ENCODE measurements around the gene ZNF107.

Gene ZNF107

DNA sequence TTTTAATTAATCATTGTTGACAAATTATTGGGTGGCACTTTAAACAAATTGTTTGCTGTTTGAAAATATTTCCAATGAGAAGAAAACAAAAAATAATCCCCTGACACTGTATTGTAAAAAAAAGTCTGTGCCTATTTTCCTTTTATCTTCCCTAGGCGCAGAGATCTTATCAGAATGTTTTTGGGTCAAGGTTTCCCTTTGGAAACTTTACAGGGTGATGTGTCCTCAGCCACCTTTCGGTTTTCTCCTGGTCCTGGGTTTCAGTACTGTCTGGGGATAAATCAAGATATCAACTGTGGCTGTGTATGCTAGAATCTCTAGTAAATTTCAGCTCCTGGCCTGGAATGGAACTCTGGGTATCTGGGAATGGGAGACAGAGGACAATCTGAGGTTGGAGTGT is 1.4 kb downstream of the ZNF107 start:
- peak overlapping the region; percentile 93 for H3K4me3 ChIP-seq (ENCODE audit: low read length)
- H3K36me3 ChIP-seq (ENCODE audit: control insufficient read depth, low read length) = peaks cover 56% of the 10 kb centered on the region
- H4K20me1 ChIP-seq (ENCODE audit: control insufficient read depth, insufficient read depth, low read depth, low read length) = 0 out of 2 replicates have a peak, but pooled peaks cover 3% of the 10 kb centered on the region
- peaks cover 69% of the 10 kb centered on the region for H3K79me2 ChIP-seq (ENCODE audit: control insufficient read depth, low read length)
- no peak for TF ChIP-seq EZH2phosphoT487 (IDR thresholded peaks at IDR 0.05; ENCODE audit: borderline replicate concordance, low read length)
- TF ChIP-seq, protein P1, sequence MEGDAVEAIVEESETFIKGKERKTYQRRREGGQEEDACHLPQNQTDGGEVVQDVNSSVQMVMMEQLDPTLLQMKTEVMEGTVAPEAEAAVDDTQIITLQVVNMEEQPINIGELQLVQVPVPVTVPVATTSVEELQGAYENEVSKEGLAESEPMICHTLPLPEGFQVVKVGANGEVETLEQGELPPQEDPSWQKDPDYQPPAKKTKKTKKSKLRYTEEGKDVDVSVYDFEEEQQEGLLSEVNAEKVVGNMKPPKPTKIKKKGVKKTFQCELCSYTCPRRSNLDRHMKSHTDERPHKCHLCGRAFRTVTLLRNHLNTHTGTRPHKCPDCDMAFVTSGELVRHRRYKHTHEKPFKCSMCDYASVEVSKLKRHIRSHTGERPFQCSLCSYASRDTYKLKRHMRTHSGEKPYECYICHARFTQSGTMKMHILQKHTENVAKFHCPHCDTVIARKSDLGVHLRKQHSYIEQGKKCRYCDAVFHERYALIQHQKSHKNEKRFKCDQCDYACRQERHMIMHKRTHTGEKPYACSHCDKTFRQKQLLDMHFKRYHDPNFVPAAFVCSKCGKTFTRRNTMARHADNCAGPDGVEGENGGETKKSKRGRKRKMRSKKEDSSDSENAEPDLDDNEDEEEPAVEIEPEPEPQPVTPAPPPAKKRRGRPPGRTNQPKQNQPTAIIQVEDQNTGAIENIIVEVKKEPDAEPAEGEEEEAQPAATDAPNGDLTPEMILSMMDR (IDR thresholded peaks at IDR 0.05; ENCODE audit: low read depth, low read length, poor library complexity, severe bottlenecking) = no peak
- H3K27ac ChIP-seq (ENCODE audit: low read depth, low read length) = no peak overlapping the region
- peaks cover 30% of the 10 kb centered on the region for H3K4me1 ChIP-seq (ENCODE audit: control insufficient read depth, low read length)
- H3F3A ChIP-seq (ENCODE audit: control insufficient read depth, insufficient read depth) = no peaks in the 10 kb centered on the region
- no peaks in the 10 kb centered on the region for H3K9me2 ChIP-seq (replicated peaks; ENCODE audit: control insufficient read depth, low read length)
- H3K9me3 ChIP-seq (ENCODE audit: control insufficient read depth, insufficient read depth, low read length) = peaks cover 16% of the 10 kb centered on the region; the same call in 1 of the 2 replicates
- H3K4me2 ChIP-seq (ENCODE audit: low read length) = peak overlapping the region; percentile 89
- H3K27me3 ChIP-seq (ENCODE audit: control insufficient read depth, low read length) = no peaks in the 10 kb centered on the region

DNA sequence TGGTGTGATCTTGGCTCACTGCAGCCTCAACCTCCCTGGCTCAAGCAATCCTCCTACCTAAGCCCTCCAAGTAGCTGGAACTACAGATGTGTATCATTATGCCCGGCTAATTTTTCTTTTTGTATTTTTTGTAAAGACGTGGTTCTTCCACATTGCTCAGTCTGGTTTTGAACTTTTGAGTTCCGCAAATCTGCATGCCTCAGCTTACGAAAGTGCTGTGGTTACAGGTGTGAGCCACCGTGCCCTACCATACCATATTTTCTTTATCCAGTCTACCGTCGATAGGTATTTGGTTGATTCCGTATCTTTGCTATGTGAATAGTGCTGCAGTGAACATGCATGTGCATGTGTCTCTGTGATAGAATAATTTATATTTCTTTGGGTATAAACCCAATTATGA is 6.5 kb downstream of the ZNF107 start:
- Histone ChIP-seq H3K4me3 (ENCODE audit: low read length) (no peak overlapping the region), H3K4me2 (ENCODE audit: low read length) (no peak overlapping the region), H3K27me3 (ENCODE audit: control insufficient read depth, low read length) (no peaks in the 10 kb centered on the region), H3K4me1 (ENCODE audit: control insufficient read depth, low read length) (peaks cover 19% of the 10 kb centered on the region), H3K9me3 (ENCODE audit: control insufficient read depth, insufficient read depth, low read length) (peaks cover 45% of the 10 kb centered on the region; the same call in 1 of the 2 replicates), H3K36me3 (ENCODE audit: control insufficient read depth, low read length) (peaks cover 85% of the 10 kb centered on the region), H4K20me1 (ENCODE audit: control insufficient read depth, insufficient read depth, low read depth, low read length) (0 out of 2 replicates have a peak, but pooled peaks cover 3% of the 10 kb centered on the region), H3F3A (ENCODE audit: control insufficient read depth, insufficient read depth) (no peaks in the 10 kb centered on the region), H3K9me2 (replicated peaks; ENCODE audit: control insufficient read depth, low read length) (no peaks in the 10 kb centered on the region), H3K27ac (ENCODE audit: low read depth, low read length) (no peak overlapping the region), H3K79me2 (ENCODE audit: control insufficient read depth, low read length) (peaks cover 100% of the 10 kb centered on the region)
- TF ChIP-seq EZH2phosphoT487 (IDR thresholded peaks at IDR 0.05; ENCODE audit: borderline replicate concordance, low read length) = no peak
- TF ChIP-seq, protein P1 (IDR thresholded peaks at IDR 0.05; ENCODE audit: low read depth, low read length, poor library complexity, severe bottlenecking) = no peak

DNA sequence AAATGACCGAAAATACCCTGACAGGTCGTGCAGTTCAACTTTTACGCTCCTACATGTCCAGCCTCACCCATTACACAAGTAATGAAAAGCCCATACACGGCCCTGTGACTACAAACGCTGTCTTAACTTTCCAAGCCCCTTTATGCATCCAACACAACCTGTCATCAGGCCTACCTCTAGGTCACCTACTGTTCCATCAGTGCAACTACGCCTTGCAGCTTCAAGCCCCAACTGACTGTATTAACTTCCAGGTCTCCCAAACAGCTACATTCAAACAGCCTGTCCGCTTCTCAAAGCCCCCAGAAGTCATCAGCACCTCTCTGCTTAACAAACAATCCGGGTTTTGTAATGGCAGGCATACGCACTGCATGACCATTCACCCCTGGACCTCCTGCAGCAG is 19.2 kb downstream of the ZNF107 start:
- peaks cover 15% of the 10 kb centered on the region for H3K4me1 ChIP-seq (ENCODE audit: control insufficient read depth, low read length)
- H3K79me2 ChIP-seq (ENCODE audit: control insufficient read depth, low read length) = peaks cover 83% of the 10 kb centered on the region
- H3K36me3 ChIP-seq (ENCODE audit: control insufficient read depth, low read length) = peaks cover 99% of the 10 kb centered on the region
- H3K4me3 ChIP-seq (ENCODE audit: low read length) = no peak overlapping the region
- H3K4me2 ChIP-seq (ENCODE audit: low read length) = no peak overlapping the region
- H3K9me2 ChIP-seq (replicated peaks; ENCODE audit: control insufficient read depth, low read length) = no peaks in the 10 kb centered on the region
- H3K9me3 ChIP-seq (ENCODE audit: control insufficient read depth, insufficient read depth, low read length) = peaks cover 7% of the 10 kb centered on the region; the same call in 1 of the 2 replicates
- H3K27ac ChIP-seq (ENCODE audit: low read depth, low read length) = no peak overlapping the region
- H3K27me3 ChIP-seq (ENCODE audit: control insufficient read depth, low read length) = no peaks in the 10 kb centered on the region
- TF ChIP-seq EZH2phosphoT487 (IDR thresholded peaks at IDR 0.05; ENCODE audit: borderline replicate concordance, low read length) = no peak
- TF ChIP-seq, protein P1 (IDR thresholded peaks at IDR 0.05; ENCODE audit: low read depth, low read length, poor library complexity, severe bottlenecking) = peak; percentile 12
- H3F3A ChIP-seq (ENCODE audit: control insufficient read depth, insufficient read depth) = no peaks in the 10 kb centered on the region
- H4K20me1 ChIP-seq (ENCODE audit: control insufficient read depth, insufficient read depth, low read depth, low read length) = no peaks in the 10 kb centered on the region

Data from DOHH2 (cell line).